Measurements from ENCODE around the gene HUWE1.

GRCh38 chrX:53724872-53725271, 38.4 kb upstream of the HUWE1 start:
- TF ChIP-seq CTCF (IDR thresholded peaks at IDR 0.05; ENCODE audit: low read depth, low read length) (no peak), EZH2phosphoT487 (IDR thresholded peaks at IDR 0.05; ENCODE audit: low read depth) (no peak)

Data from OCI-LY3 (cell line).